ENCODE measurements around the gene STX4. TPM values are rescaled to one million over a fixed set of nuclear protein-coding genes. Genes with fewer than 3 reads are reported as not detected.

Gene STX4
- total and polyA plus RNA-seq, 9 of the 15 experiments (the other 6 are each of a cell fraction or from before 2014, with no cell fraction given), result 3.2 to 48.0 (median 21.5) TPM

GRCh38 chr16:30992931-30993816 is 40.2 kb upstream of the STX4 start (continued):
- no peak for TF ChIP-seq KDM2B (CRISPR knock-in tag; IDR thresholded peaks at IDR 0.05)
- no peak for TF ChIP-seq SNRNP70 (optimal IDR thresholded peaks at IDR 0.05; ENCODE audit: low read depth, low read length)
- no peak for TF ChIP-seq ZNF197 (CRISPR knock-in tag; IDR thresholded peaks at IDR 0.05; ENCODE audit: low read depth)
- no peak for TF ChIP-seq ILF3 (IDR thresholded peaks at IDR 0.05; ENCODE audit: borderline replicate concordance)
- no peak for TF ChIP-seq NCOA4 (IDR thresholded peaks at IDR 0.05; ENCODE audit: partially characterized antibody)
- TF ChIP-seq NFYB (IDR thresholded peaks at IDR 0.05; ENCODE audit: extremely low read depth, insufficient read length), result no peak
- TF ChIP-seq SMAD3 (CRISPR knock-in tag; conservative IDR thresholded peaks at IDR 0.05), result no peak
- no peak for TF ChIP-seq RBBP5 (IDR thresholded peaks at IDR 0.05; ENCODE audit: borderline replicate concordance, insufficient read depth, low read length, poor library complexity, severe bottlenecking)
- no peak for TF ChIP-seq ZNF224 (CRISPR knock-in tag; IDR thresholded peaks at IDR 0.05)
- no peak for TF ChIP-seq ELK3 (CRISPR knock-in tag; IDR thresholded peaks at IDR 0.05)
- no peak for TF ChIP-seq SRSF3 (IDR thresholded peaks at IDR 0.05; ENCODE audit: insufficient read depth, low read length)
- TF ChIP-seq ZNF217 (CRISPR knock-in tag; IDR thresholded peaks at IDR 0.05), result no peak
- TF ChIP-seq ETV6 (IDR thresholded peaks at IDR 0.05; ENCODE audit: borderline replicate concordance in 1 of 2, low read depth in 2 of 2, low read length in 1 of 2), result no peak
- no peak for TF ChIP-seq ETV6 (CRISPR knock-in tag; IDR thresholded peaks at IDR 0.05; ENCODE audit: borderline replicate concordance)
- TF ChIP-seq TCF3 (CRISPR knock-in tag; IDR thresholded peaks at IDR 0.05), result no peak
- TF ChIP-seq GTF2F1 (IDR thresholded peaks at IDR 0.05; ENCODE audit: low read depth, low read length), result no peak
- peak; percentile 25; the same call in 1 of the 2 replicates for TF ChIP-seq ZNF324 (CRISPR knock-in tag; IDR thresholded peaks at IDR 0.05)
- no peak for TF ChIP-seq FOS (IDR thresholded peaks at IDR 0.05; ENCODE audit: extremely low read depth, insufficient read length)
- TF ChIP-seq MLX (CRISPR knock-in tag; conservative IDR thresholded peaks at IDR 0.05), result no peak
- TF ChIP-seq SMAD4 (CRISPR knock-in tag; conservative IDR thresholded peaks at IDR 0.05), result peak; percentile 59
- no peak for TF ChIP-seq THRB (CRISPR knock-in tag; conservative IDR thresholded peaks at IDR 0.05)
- no peak for TF ChIP-seq ARHGAP35 (IDR thresholded peaks at IDR 0.05; ENCODE audit: partially characterized antibody)
- no peak for TF ChIP-seq DDX20 (tag; IDR thresholded peaks at IDR 0.05; ENCODE audit: low read depth)
- TF ChIP-seq SIRT6 (IDR thresholded peaks at IDR 0.05; ENCODE audit: low read depth, low read length), result no peak
- no peak for TF ChIP-seq ILK (tag; IDR thresholded peaks at IDR 0.05; ENCODE audit: borderline replicate concordance, low read depth)

All from K562 (cell line).